ENCODE data around the gene KIAA0408.
"Not testable (repeated sequence)": the region's sequence is repeated elsewhere in the genome, so short reads cannot be mapped to it uniquely, and the experiment has no call there.

The KIAA0408 gene

DNA sequence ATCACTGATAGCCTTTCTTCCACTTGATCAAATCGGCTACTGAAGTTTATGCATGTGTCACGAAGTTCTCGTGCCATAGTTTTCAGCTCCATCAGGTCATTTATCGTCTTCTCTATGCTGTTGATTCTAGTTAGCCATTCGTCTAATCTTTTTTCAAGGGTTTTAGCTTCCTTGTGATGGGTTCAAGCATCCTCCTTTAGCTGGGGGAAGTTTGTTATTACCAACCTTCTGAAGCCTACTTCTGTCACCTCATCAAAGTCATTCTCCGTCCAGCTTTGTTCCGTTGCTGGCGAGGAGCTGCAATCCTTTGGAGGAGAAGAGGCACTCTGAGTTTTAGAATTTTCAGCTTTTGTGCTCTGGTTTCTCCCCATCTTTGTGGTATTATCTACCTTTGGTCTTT lies 47.2 kb downstream of the KIAA0408 start:
- not testable (repeated sequence) for DNase-seq (ENCODE audit: low read depth, low spot score)
